ENCODE results near the gene MYCN.
A peak's percentile ranks its signal among the peaks of the same experiment; 100 is the strongest.

MYCN gene

GRCh38 chr2:15981646-15982045 is 41.3 kb downstream of the MYCN start:
- DNase-seq, result no peak

- DNase-seq, result peak; percentile 12
Observed at GRCh38 chr2:15982285-15983044, 42.1 kb downstream of the MYCN start.

GRCh38 chr2:15983496-15983895 is 43.1 kb downstream of the MYCN start:
- no peak for DNase-seq

- no peak for DNase-seq
Observed at GRCh38 chr2:15984368-15985255, 44.3 kb downstream of the MYCN start.

GRCh38 chr2:15985531-15985930 is 45.2 kb downstream of the MYCN start:
- no peak for DNase-seq

GRCh38 chr2:15986068-15986560 is 45.8 kb downstream of the MYCN start:
- DNase-seq, result no peak

- DNase-seq, result no peak
Observed at GRCh38 chr2:15986644-15987043, 46.3 kb downstream of the MYCN start.

- DNase-seq, result no peak
Observed at GRCh38 chr2:15988733-15989132, 48.4 kb downstream of the MYCN start.

- DNase-seq, result no peak
Observed at GRCh38 chr2:15989559-15989958, 49.2 kb downstream of the MYCN start.

GRCh38 chr2:15990151-15991101 is 50.1 kb downstream of the MYCN start:
- DNase-seq, result no peak

GRCh38 chr2:15991231-15991630 is 50.9 kb downstream of the MYCN start:
- no peak for DNase-seq

GRCh38 chr2:15992457-15993231 is 52.3 kb downstream of the MYCN start:
- DNase-seq, result no peak

GRCh38 chr2:15993232-15993610 is 52.9 kb downstream of the MYCN start:
- no peak for DNase-seq

GRCh38 chr2:15993666-15994065 is 53.3 kb downstream of the MYCN start:
- DNase-seq, result no peak

- DNase-seq, result no peak
Observed at GRCh38 chr2:15995603-15996002, 55.3 kb downstream of the MYCN start.

Data from hematopoietic multipotent progenitor cell treated with erythropoietin and hydrocortisone succinate and interleukin-3 and kit ligand, for 4 days (in vitro differentiated cells).